HS-27A (cell line): ENCODE measurements around the gene UBQLN3.

Source experiments
- DNase-seq: peaks from one replicate; pipeline ENCODE4 v3.0.0-alpha.2; 2012; ENCODE audit warnings: low read depth, missing footprints

The UBQLN3 gene

GRCh38 chr11:5509803-5510202, at the start of gene UBQLN3:
TSS of gene UBQLN3 (minus strand) at chr11:5509957. CDS start at chr11:5509558, 399 bp downstream.
- DNase-seq: no peak

GRCh38 chr11:5557751-5558150, 48.0 kb upstream of the UBQLN3 start:
- no peak for DNase-seq

GRCh38 chr11:5556596-5557188, 46.9 kb upstream of the UBQLN3 start:
- DNase-seq: no peak

DNA sequence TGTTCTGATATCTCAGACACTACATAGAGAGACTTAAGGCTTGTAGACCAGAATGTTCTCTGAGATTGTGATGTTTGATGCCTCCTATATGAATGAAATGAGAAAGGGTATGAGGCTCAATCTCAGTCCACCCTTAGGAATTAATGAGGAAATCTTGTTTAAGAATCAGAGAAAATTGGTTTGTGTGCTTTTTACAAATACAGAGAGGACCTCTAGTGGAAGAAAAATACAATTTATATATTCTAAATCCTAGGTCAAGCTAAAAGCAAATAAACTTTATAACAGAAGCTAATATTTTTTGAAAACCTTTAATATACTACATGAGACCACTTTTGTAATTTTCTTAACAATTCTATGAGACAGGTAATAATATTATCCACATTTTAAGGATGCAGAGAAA, 43.6 kb upstream of the UBQLN3 start:
- no peak for DNase-seq

- peak; percentile 86 for DNase-seq
These were observed 40.8 kb upstream of the UBQLN3 start for GRCh38 chr11:5550440-5551095.

GRCh38 chr11:5548440-5548839, 38.7 kb upstream of the UBQLN3 start, which contains the start of gene OR52H1:
TSS of gene OR52H1 (minus strand) at chr11:5548540. CDS start at chr11:5545505, 3,035 bp downstream.
- no peak for DNase-seq

GRCh38 chr11:5547982-5548381, 38.2 kb upstream of the UBQLN3 start:
- no peak for DNase-seq

GRCh38 chr11:5546457-5546856, 36.7 kb upstream of the UBQLN3 start:
- DNase-seq: no peak

- DNase-seq: no peak
These were observed 31.7 kb upstream of the UBQLN3 start for GRCh38 chr11:5541427-5541826.

DNA sequence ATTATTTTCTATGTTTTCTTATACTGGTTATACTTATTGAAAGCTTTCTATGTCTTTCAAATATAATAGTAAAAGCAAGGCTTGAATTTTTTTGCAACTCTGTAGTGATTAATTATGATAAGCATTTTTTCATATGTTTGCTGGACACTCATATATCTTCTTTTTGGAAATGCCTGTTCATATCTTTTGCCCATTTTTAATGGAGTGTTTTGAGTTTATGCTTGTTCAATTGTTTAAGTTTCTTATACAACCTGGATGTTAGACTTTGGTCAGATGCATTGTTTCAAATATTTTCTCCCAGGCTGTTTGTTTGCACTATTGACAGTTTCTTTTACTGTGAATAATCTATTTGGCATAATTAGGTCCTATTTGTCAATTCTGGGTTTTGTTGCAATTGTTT, 26.7 kb upstream of the UBQLN3 start:
- DNase-seq: no peak

- DNase-seq: no peak
These were observed 24.3 kb upstream of the UBQLN3 start for GRCh38 chr11:5534046-5534445.

GRCh38 chr11:5531053-5531831, 21.5 kb upstream of the UBQLN3 start:
- no peak for DNase-seq

DNA sequence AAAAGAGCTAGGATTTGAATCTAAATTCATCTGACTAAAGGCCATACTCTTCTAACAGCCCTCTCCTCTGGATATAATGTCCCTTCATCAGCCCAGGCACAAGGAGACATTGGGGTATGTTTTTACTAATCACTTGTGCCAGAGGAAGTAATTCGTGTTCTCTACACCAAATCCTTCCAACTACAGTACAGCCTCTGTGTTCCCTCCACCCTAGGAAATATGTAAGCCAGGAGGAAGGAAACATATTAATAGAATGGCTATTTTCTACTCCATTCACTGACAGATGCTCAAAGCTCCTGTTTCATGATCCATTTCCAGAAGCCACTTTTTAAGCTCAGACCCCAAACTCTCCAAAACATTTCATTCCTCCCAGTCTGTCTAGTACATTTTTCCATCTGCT, 18.7 kb upstream of the UBQLN3 start:
- no peak for DNase-seq

GRCh38 chr11:5527716-5528115, 18.0 kb upstream of the UBQLN3 start:
- DNase-seq: no peak

GRCh38 chr11:5524756-5525155, 15.0 kb upstream of the UBQLN3 start:
- DNase-seq: no peak

DNA sequence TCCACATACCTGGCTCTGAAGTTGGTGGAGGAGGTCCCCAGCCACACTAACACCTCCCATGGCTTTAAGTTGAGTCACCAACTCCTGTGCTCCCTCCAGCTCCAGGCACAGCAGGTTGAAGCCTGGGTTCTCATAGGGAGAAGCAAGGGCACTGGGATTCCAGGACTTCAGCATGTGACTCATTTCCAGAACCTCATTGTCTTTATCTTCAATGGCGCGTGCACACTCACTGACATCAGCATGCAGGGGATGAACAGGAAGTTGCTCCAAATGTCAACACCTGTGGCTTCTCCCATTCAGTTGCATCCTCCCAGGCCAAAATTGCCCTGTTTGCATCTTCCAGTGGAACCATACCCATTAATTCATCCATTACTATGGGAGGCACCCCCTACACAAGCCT, 12.6 kb upstream of the UBQLN3 start:
- DNase-seq: no peak

- no peak for DNase-seq
These were observed 11.8 kb upstream of the UBQLN3 start for GRCh38 chr11:5521540-5521939.

GRCh38 chr11:5516599-5516998, 6.8 kb upstream of the UBQLN3 start, which contains the start of gene UBQLNL:
TSS of gene UBQLNL (minus strand) at chr11:5516699. CDS start at chr11:5516441, 258 bp downstream.
- DNase-seq: no peak

DNA sequence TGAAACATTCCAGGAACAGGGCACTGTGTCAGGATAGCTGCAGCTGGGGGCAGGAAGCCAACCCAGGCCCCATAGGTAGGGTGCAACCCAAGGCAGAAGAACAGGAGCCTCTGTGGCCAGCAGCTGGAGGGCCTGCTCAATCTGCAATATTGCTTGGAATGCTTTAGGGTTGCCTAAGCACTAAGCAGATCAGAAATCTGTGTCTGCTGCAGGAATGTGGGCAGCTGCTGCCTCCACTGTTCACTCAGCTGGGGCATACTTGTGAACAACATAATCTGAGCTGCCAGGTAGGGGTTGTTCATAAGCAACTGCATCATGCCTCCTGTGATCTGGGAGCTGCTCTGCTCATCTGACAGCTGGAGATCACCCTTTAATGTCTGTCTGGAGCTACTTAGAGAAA, 5.1 kb upstream of the UBQLN3 start:
- DNase-seq: no peak

- no peak for DNase-seq
These were observed 1.2 kb downstream of the UBQLN3 start for GRCh38 chr11:5508605-5509004.

GRCh38 chr11:5507933-5508305, 1.8 kb downstream of the UBQLN3 start:
- no peak for DNase-seq

DNA sequence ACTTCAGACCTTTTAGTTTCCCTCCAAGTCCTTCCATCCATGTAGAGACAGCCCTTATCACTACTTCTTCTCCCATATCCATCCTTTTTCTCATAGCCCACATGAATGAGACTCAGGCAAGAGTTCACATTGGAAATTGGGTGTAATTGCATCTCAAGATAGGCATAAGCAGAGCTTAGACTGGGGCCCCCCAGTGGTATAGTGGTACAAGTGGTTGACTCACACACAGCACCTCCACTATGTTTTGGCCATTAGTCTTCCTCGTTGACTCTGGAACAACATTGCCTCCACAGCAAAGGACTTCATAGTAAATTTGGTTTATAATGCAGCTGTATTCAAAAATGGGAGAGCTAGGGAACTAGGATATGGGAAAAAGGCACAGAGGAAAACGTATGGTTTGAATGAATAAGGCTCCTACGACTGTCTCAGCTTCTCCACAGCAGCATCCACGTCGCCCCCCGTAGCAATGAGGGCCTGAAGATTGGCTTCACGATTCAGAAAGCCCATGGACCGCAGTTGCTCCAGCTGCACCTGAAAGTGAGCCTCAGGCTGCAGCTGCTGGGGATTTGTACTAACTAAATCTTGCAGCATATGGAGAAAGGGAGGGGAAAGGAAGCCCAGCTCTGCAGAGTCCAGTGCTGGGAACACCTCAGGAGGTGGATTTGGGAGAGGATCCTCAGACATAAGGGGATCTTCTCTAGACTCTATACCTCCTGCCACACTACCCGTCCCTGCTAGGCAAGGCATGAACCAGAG, 2.4 kb downstream of the UBQLN3 start:
- no peak for DNase-seq
